ENCODE results near the gene SUV39H2. TPM values are rescaled to one million over a fixed set of nuclear protein-coding genes. Genes with fewer than 3 reads are reported as not detected.

SUV39H2 gene
- total RNA-seq, 1 donor: 27.2 TPM

- peak overlapping the region; percentile 100 for H3K4me3 ChIP-seq (ENCODE audit: low read depth, low read length)
- peak; percentile 49 for DNase-seq (ENCODE audit: low read depth)
- TF ChIP-seq CTCF (IDR thresholded peaks at IDR 0.05; ENCODE audit: insufficient read depth, low read depth, low read length): no peak
Observed at GRCh38 chr10:14838582-14839304, 39.9 kb upstream of the SUV39H2 start.

- no peak for TF ChIP-seq CTCF (IDR thresholded peaks at IDR 0.05; ENCODE audit: insufficient read depth, low read depth, low read length)
- DNase-seq (ENCODE audit: low read depth): peak; percentile 21
Observed at GRCh38 chr10:14839305-14839695, 39.4 kb upstream of the SUV39H2 start.

GRCh38 chr10:14840178-14840577, 38.5 kb upstream of the SUV39H2 start:
- no peak overlapping the region for H3K4me3 ChIP-seq (ENCODE audit: low read depth, low read length)
- DNase-seq (ENCODE audit: low read depth): no peak
- no peak for TF ChIP-seq CTCF (IDR thresholded peaks at IDR 0.05; ENCODE audit: insufficient read depth, low read depth, low read length)

More at GRCh38 chr10:14839305-14839695, 39.4 kb upstream of the SUV39H2 start:
- H3K4me3 ChIP-seq (ENCODE audit: low read depth, low read length): peak overlapping the region; percentile 100

GRCh38 chr10:14843327-14843988, 35.2 kb upstream of the SUV39H2 start:
- DNase-seq (ENCODE audit: low read depth): no peak
- no peak for TF ChIP-seq CTCF (IDR thresholded peaks at IDR 0.05; ENCODE audit: insufficient read depth, low read depth, low read length)

GRCh38 chr10:14844948-14845347, 33.7 kb upstream of the SUV39H2 start:
- no peak for TF ChIP-seq CTCF (IDR thresholded peaks at IDR 0.05; ENCODE audit: insufficient read depth, low read depth, low read length)

More at GRCh38 chr10:14843327-14843988, 35.2 kb upstream of the SUV39H2 start:
- no peak overlapping the region for H3K4me3 ChIP-seq (ENCODE audit: low read depth, low read length)

GRCh38 chr10:14852236-14852635, 26.4 kb upstream of the SUV39H2 start:
- TF ChIP-seq CTCF (IDR thresholded peaks at IDR 0.05; ENCODE audit: insufficient read depth, low read depth, low read length): no peak
- no peak overlapping the region for H3K4me3 ChIP-seq (ENCODE audit: low read depth, low read length)
- peak; percentile 31 for DNase-seq (ENCODE audit: low read depth)

More at GRCh38 chr10:14844948-14845347, 33.7 kb upstream of the SUV39H2 start:
- no peak overlapping the region for H3K4me3 ChIP-seq (ENCODE audit: low read depth, low read length)
- no peak for DNase-seq (ENCODE audit: low read depth)
